Duodenal mucosa (tissue), 2 donors: ENCODE results near the gene UBE2E2.

Source experiments
- H3K27ac ChIP-seq: one replicate; pipeline ENCODE4 v1.7.0; 2013; ENCODE audit warnings: low read depth, low read length
- H3K27me3 ChIP-seq, 2 donors: one replicate each; pipeline ENCODE4 v1.7.0; 2013; ENCODE audit warnings: low read length in 2 of 2, control low read depth in 1 of 2; ENCODE audit not compliant: insufficient read depth in 2 of 2, control insufficient read depth in 1 of 2
- H3K36me3 ChIP-seq, 2 donors: one replicate each; pipeline ENCODE4 v1.7.0; 2013; ENCODE audit warnings: low read length in 2 of 2, control low read depth in 1 of 2; ENCODE audit not compliant: insufficient read depth in 2 of 2, control insufficient read depth in 1 of 2
- H3K4me1 ChIP-seq, 2 donors: one replicate each; pipeline ENCODE4 v1.7.0; 2013; ENCODE audit warnings: low read length in 2 of 2, control low read depth in 1 of 2; ENCODE audit not compliant: insufficient read depth in 2 of 2, control insufficient read depth in 1 of 2
- H3K4me3 ChIP-seq, 2 donors: one replicate each; pipeline ENCODE4 v1.7.0; 2013; ENCODE audit warnings: low read length in 2 of 2, low read depth in 1 of 2
- H3K9ac ChIP-seq, 2 donors: one replicate each; pipeline ENCODE4 v1.7.0; 2013; ENCODE audit warnings: low read length in 2 of 2, low read depth in 1 of 2
- H3K9me3 ChIP-seq, 2 donors: one replicate each; pipeline ENCODE4 v1.7.0; 2013; ENCODE audit warnings: low read length in 2 of 2, control low read depth in 1 of 2; ENCODE audit not compliant: control insufficient read depth in 1 of 2

The UBE2E2 gene

DNA sequence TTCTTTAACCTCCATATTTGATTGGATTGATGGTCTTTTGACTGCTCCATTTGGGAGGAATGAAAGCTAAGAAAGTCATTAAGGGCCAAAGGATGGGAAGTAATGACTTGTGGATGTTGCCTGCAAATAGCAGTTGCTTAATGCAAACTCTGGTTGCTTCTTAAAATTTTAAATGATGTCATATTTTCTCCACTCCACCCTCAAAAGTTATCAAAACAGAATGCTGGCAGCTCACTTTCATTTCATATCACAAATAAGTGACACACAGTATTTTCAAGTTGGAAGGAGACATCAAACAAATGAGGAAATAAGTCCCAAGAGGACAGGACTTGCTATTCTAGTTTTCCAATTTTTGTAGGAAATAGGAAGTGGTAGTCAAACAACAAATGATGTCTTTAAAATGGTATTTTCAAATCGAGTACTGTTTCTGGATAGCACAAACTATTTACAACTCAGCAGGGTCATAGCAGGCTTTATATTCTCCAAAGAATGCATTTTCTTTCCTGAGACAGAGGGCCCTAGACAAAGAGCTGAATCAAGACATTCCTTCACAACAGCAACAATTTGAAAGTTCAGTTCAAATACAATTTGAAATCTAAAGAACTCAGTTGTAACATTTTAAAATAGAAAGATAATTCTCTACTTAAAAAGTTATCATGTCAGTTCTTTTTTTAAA is 437.5 kb downstream of the UBE2E2 start:
- Histone ChIP-seq H3K9me3 (no peaks in the 10 kb centered on the region), H3K4me1 (peaks cover 0 to 1% of the 10 kb centered on the region in 2 donors), H3K27ac (no peak overlapping the region), H3K9ac (no peak overlapping the region), H3K4me3 (no peak overlapping the region), H3K36me3 (no peaks in the 10 kb centered on the region), H3K27me3 (no peaks in the 10 kb centered on the region)
